UCSD-AML1 (cell line): Measurements from ENCODE around the gene SLC24A1.

Source experiments
- DNase-seq: peaks from one replicate; lab custom pipeline; 2025; ENCODE audit not compliant: unreplicated experiment; lab: John Stamatoyannopoulos, UW

The SLC24A1 gene

DNA sequence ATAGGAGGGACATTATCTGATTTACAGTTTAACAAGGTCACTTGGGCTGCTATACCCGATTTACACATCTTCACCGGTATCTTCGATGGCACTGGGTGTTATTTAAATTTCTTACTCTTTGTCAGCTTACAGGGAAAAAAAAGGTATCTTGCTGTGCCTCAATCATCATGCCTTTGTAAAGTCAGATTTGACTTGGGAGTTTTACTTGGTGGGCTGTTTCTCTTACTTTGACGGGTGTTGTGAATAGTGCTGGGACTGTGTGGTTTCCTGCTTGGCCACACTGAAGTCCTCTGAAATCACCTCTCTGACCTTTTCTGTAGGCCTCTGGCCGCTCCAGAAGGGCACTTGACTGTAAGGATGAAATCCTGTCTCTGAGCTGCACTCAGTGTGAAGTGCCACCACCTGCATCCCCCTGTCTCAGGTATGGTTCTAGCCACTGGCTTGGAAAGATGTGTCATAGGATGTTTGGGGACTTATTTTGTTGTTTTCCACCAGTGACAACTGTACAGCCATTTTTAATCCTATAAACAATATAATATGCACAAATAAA is 3.1 kb upstream of the SLC24A1 start:
- DNase-seq = no peak

DNA sequence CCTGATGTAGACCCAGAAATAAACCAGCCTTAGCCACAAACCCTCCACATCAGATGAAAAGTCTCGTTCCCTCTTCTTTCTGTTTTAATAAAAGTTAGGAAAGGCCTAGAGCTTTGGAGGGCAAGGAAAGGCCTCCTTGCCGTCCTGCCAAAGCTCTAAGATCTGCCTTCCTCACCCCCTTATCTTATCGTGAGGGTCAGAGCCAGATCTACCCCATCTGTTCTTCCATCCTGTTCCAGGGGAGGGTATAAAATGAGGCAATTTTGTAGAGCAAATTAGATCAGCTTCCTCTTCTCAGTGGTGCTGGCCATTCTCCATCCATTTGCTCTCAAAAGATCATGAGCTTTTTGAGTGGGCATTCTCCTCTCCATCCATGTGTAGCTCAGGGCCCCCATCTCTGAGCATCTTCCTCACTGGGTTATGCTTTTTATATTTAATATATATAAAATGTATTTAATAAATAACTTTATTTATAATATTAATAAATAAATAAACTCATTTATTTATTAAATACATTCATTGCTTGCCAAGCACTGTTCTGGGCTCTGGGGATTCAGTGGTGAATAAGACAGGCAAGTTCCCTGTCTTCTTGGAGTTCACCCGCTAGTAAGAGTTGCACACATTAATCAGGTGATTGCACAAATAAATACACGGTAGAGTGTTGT is 2.0 kb upstream of the SLC24A1 start:
- DNase-seq = no peak

DNA sequence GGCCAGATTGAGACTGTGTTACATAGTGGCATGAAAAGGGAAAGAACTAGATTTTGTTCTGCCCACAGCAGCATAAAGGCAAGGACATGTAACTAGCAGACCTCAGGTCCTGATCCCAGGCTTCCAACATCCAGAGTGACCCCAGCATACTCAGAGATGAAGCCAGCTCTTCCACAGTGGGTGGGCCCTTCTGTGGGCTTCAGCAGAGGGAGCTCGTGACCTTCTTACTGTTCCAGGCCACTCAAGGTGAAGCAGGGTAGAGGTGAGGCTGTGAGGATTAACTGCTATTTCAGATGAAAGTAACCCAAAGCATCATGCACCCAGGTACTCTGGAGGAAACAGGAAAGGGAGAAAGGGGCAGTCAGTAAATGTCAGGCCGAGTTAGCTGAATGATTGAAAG is 905 bp upstream of the SLC24A1 start:
- DNase-seq = no peak

GRCh38 chr15:65623103-65623502 is 1.4 kb downstream of the SLC24A1 start:
- no peak for DNase-seq

- no peak for DNase-seq
Observed at GRCh38 chr15:65626856-65627255, 5.1 kb downstream of the SLC24A1 start.

GRCh38 chr15:65629548-65629947 is 7.8 kb downstream of the SLC24A1 start:
- no peak for DNase-seq

GRCh38 chr15:65630760-65631159 is 9.0 kb downstream of the SLC24A1 start:
- DNase-seq = no peak

DNA sequence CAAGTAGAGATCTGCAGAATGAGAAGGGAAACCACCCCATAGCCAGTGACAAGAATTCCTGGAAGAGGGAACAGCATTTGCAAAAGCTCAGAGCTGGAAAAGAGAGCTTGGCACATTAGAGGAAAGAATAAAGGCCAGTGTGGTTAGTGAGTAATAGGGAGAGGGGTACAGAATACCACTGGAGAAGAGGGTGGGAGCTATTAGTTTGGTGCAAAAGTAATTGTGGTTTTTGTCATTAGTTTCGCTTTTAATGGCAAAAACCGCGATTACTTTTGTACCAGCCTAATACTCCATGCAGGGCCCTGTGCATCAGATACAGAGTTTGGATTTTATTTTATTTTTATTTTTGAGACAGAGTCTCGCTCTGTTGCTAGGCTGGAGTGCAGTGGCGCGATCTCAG is 9.8 kb downstream of the SLC24A1 start:
- no peak for DNase-seq

DNA sequence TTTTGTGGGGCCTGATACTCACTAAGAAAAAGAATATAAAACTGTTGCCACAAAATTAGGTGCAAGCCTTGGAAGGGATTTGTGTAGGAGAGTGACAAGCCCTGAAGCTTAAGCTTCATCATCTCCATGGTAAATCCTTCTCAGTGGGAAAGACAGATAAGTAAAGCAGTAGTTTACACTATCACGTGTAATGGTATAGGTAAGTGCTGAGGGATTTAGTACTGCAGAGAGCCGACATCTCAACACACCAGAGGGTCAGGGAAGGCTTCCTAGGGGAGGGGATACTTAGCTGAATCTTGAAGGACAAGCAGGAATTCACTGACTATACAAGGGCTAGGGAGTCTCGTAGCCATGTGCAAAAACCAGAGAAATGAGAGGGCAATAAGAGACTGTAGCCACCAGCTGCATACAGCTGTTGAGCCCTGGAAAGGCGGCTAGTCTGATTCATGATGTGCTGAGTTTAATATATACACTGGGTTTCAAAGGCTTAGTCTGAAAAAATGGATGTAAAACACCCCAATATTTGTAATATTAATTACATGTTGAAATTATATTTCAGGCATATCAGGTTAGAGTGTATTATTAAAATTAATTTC is 11.1 kb downstream of the SLC24A1 start:
- DNase-seq = no peak

DNA sequence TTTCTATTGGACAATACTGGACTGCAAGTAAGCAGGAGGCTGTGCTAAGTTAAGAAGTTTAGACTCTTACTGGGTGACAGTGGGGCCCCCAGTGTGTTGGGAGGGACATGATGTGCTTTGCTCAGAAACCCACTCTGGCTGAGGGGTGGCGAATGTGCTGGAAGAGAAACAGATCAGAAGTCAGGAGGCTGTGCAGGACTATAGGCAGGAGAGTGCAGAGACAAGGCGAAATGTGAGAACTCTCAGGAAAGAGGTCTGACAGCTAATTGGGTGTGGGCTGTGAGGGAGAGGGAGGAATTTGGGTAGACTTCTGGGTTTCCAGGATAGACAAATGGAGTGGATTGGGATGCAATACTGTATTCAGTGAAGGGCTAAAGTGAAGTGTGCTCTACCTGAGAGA is 12.0 kb downstream of the SLC24A1 start:
- DNase-seq = no peak

- DNase-seq = no peak
Observed at GRCh38 chr15:65634356-65634755, 12.6 kb downstream of the SLC24A1 start.

DNA sequence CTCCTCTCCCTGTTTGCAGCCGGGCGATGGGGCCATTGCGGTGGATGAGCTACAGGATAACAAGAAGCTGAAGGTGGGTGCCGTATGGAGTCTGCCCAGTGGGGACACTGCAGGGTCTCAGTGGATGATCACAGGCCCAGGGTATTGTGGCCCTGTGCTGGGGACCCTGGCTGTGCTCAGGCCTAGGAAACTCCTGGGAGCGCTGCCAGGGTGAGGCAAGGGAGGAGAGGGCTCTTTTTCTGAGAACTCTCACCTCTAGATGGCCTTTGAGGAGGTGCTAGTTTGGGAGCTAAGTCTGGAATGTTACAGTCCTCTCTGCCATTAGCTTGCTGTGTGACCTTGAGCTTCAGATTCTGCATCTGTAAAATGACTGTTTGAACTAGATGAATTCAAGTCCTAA is 16.4 kb downstream of the SLC24A1 start:
- DNase-seq = no peak

- no peak for DNase-seq
Observed at GRCh38 chr15:65638681-65639089, 16.9 kb downstream of the SLC24A1 start.

DNA sequence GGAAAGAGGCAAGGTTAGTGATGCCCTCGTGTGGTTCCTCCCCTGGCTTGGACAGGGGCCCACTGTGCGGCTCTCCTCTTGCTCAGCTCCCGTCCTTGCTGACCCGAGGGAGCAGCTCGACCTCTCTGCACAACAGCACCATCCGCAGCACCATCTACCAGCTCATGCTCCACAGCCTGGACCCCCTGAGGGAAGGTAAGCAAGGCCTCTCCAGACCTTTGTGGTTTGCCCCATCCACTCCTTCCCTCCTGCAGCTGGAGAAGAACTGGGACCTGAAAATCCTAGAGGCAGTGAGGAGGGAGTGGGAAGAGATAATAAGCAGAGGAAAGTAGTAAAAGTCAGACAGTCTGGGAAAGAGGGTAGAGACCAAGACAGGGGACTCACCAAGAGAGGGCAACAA is 17.8 kb downstream of the SLC24A1 start:
- DNase-seq = no peak

DNA sequence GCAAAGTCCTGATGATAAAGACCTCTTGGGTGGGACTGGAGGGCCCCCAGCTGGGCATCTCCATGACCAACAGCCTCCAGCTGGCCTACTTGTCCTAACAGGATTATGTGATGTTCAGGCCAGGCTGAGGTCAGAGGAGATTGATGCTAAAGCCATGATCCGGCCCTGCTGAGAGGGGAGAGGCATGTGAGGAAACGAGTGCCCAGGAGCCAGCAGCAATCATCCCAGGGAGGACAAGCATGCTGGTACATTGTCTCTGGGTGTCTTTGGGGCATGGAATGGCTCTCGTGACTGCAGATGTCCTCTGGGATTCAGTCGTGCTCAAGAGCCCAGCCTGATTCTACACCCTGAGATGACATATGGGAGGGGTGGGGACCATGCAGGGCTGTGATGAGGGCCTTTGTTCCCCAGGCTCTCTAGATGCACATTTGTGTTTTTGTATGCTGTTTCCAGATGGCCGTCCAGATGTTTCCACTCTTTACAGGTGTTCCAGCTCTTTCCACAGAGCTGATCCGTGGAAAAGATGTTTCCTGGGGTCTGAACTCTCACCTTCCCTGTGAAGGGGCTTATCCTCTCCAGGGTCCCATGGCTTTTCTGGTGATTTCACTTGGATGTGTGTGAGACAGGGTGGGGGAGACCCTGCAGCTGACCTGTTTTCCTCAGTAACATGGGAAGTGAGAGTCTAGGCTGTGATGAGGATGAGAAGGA is 20.2 kb downstream of the SLC24A1 start:
- DNase-seq = no peak

GRCh38 chr15:65642594-65642993 is 20.9 kb downstream of the SLC24A1 start:
- DNase-seq = no peak

GRCh38 chr15:65644282-65644681 is 22.5 kb downstream of the SLC24A1 start:
- DNase-seq = no peak

DNA sequence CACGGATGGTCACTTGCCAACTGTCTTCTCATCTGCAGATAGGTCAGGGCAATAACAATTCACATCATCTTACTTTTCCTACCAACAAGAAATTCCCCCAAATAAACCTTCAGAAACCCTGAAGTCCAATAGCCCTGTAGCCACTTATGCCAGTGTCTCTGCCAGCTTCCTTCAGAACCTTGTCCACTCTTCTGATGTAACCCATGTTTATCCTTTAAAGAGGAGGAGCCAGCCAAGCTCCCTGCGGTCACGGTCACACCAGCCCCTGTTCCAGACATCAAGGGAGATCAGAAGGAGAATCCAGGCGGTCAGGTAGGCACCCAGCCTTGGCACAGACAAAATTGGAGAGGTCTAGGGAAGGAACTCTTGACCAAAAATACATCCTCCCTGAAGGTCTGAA is 23.7 kb downstream of the SLC24A1 start:
- no peak for DNase-seq

DNA sequence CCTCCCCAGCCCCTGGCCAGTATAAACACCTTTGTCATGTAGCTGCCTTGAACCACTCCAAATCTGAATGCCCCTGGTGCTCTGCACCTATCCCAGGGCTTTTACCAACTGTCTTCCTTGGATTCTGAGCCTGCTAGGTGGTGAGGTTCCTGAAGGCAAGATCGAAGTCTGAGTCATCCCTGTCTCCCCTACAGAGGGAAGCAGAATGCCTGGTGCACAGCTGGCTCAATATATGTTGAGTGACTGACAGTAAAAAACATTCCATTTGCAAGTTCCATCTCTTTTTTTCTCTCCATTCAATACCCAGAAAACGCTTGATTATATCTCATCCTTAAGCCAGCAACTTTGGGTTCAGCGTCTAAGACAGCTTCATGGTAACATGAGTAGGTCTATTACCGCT is 24.7 kb downstream of the SLC24A1 start:
- DNase-seq = no peak

DNA sequence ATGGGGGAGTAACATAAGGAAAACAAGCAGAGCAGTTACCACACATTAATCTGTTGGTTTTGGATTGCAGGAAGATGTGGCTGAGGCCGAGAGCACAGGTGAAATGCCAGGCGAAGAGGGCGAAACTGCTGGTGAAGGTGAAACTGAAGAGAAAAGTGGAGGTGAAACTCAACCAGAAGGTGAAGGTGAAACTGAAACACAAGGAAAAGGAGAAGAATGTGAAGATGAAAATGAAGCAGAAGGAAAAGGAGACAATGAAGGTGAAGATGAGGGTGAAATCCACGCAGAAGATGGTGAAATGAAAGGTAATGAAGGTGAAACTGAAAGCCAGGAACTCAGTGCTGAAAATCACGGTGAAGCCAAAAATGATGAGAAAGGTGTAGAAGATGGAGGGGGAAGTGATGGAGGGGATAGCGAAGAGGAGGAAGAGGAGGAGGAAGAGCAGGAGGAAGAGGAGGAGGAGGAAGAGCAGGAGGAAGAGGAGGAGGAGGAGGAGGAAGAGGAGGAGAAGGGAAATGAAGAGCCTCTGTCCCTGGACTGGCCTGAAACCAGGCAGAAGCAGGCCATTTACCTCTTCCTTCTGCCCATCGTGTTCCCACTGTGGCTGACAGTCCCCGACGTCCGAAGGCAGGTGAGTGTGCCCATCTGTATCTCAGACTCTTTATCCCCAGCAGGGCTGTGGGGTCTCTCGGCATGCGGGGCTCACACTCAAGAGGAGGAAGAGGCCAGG is 28.7 kb downstream of the SLC24A1 start:
- no peak for DNase-seq

- no peak for DNase-seq
Observed at GRCh38 chr15:65651042-65651322, 29.2 kb downstream of the SLC24A1 start.
